Body of pancreas (tissue), 4 donors: ENCODE results near the gene WDR49. TPM values are rescaled to one million over a fixed set of nuclear protein-coding genes. Genes with fewer than 3 reads are reported as not detected.

Experiments
- ATAC-seq: fragments of 150-250 bp; one replicate; pipeline ENCODE4 v1.9.1; 2016
- DNase-seq, 4 donors: peaks; one replicate each; pipeline ENCODE4 v3.0.0-alpha.2; 2019
- H3K27ac ChIP-seq, 4 donors: fragments of 200-600 bp; sonication (generic); 1 replicate in 3 of 4; 2 replicates in 1 of 4; pipeline versions ENCODE4 v1.5.1 to v1.6.1; 2016 to 2019; ENCODE audit warnings: mild to moderate bottlenecking in 1 of 4, mixed read lengths in 1 of 4, moderate library complexity in 1 of 4
- H3K27me3 ChIP-seq, 2 donors: fragments of 200-600 bp; sonication (generic); one replicate each; pipeline ENCODE4 v1.6.0; 2016; ENCODE audit warnings: mild to moderate bottlenecking in 1 of 2
- H3K36me3 ChIP-seq, 2 donors: fragments of 200-600 bp; sonication (generic); replicated peaks in 1 of 2; 2 replicates each; pipeline ENCODE4 v1.5.1; 2016; ENCODE audit warnings: low read depth in 2 of 2; ENCODE audit not compliant: insufficient read depth in 1 of 2
- H3K4me1 ChIP-seq: fragments of 200-600 bp; sonication (generic); one replicate; pipeline ENCODE4 v1.6.0; 2016
- H3K4me3 ChIP-seq, 2 donors: fragments of 200-600 bp; sonication (generic); 1 replicate in 1 of 2; 2 replicates in 1 of 2; pipeline ENCODE4 v1.5.1; 2016 to 2019
- H3K9me3 ChIP-seq, 3 donors: fragments of 200-600 bp; sonication (generic); 1 replicate in 2 of 3; 2 replicates in 1 of 3; pipeline ENCODE4 v1.5.1; 2016
- POLR2A ChIP-seq, 3 donors: fragments of 450-650 bp; IDR thresholded peaks; one replicate each; pipeline ENCODE4 v1.6.1; 2016; ENCODE audit warnings: antibody characterized with exemption in 3 of 3, mild to moderate bottlenecking in 2 of 3
- WGBS, 2 donors: methylation state at CpG; one replicate each; pipeline ENCODE4 v1.1.5; 2017; 5-methylcytosine and 5-hydroxymethylcytosine counted together
- intact Hi-C: fragments of 100-400 bp; cut with DNase I; formaldehyde crosslinking; loops from one replicate; pipeline ENCODE4 v1.15.1; 2023
- total RNA-seq, 2 donors: library from RNA; depleted of rRNA; stranded (reverse); fragments of >200 nt; gene quantifications; one replicate each; pipeline ENCODE4 v1.1.0, GENCODE V29; 2016
- TF ChIP-seq, protein P1 (sequence below), 7 experiments: fragments of 450-650 bp in 4 of 7; fragments of 200-600 bp in 3 of 7; sonication (generic) in 3 of 7; IDR thresholded peaks; one replicate each; pipeline ENCODE4 v1.5.1; 2016 to 2019; ENCODE audit warnings: antibody characterized with exemption in 7 of 7

WDR49 gene
- total RNA-seq, 2 donors from 2014 or later: 0.78 to 2.3 TPM

DNA sequence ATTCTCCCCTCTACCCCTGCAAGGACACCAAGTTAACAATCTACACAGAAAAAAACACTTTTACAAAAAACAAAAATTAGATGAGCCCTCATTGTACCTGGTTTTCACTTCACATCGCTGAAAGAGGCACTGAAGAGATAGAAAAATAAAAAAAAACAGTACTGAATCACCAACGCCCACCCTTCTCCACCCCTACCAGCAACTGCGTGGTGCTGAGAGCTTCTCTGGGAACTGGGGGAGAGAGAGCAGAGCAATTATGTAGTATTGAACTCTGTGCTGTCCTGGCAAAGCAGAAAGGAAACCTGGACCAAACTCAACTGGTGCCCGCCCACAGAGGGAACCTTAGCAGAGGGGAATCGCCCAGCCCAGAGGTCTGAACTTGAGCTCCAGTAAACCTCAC, 44.6 kb downstream of the WDR49 start:
- H3K4me3 ChIP-seq: no peak overlapping the region
- no peaks in the 10 kb centered on the region for H3K27me3 ChIP-seq
- no peaks in the 10 kb centered on the region for H3K9me3 ChIP-seq
- intact Hi-C loops: no loop called here
- TF ChIP-seq POLR2A (IDR thresholded peaks at IDR 0.05): no peak
- TF ChIP-seq, protein P1, sequence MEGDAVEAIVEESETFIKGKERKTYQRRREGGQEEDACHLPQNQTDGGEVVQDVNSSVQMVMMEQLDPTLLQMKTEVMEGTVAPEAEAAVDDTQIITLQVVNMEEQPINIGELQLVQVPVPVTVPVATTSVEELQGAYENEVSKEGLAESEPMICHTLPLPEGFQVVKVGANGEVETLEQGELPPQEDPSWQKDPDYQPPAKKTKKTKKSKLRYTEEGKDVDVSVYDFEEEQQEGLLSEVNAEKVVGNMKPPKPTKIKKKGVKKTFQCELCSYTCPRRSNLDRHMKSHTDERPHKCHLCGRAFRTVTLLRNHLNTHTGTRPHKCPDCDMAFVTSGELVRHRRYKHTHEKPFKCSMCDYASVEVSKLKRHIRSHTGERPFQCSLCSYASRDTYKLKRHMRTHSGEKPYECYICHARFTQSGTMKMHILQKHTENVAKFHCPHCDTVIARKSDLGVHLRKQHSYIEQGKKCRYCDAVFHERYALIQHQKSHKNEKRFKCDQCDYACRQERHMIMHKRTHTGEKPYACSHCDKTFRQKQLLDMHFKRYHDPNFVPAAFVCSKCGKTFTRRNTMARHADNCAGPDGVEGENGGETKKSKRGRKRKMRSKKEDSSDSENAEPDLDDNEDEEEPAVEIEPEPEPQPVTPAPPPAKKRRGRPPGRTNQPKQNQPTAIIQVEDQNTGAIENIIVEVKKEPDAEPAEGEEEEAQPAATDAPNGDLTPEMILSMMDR (IDR thresholded peaks at IDR 0.05): no peak
- H3K36me3 ChIP-seq: no peaks in the 10 kb centered on the region
- DNase-seq (no peak), ATAC-seq (no peak)
- no peaks in the 10 kb centered on the region for H3K4me1 ChIP-seq
- H3K27ac ChIP-seq: no peak overlapping the region
- 90 to 93% methylated on average over 4 to 5 of the region's 5 CpGs for WGBS, 2 donors

DNA sequence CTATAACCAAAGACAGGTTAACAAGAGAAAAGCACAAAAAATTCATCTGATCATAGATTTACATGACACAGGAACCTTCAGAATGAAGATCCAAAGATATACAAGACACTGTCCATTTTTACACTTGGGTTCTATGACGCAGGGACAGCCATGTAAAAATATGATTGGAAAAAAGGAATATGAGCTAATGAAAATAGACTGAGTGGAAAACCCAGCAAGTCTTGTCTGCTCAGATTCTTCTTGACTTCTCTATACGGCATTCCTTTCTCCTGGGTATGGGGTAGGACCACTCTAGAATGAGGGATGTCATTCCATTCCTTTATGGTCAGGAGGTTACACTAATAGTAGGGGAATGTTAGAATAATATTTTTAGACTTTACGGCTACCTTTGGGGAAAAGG, 46.9 kb downstream of the WDR49 start:
- no peaks in the 10 kb centered on the region for H3K4me1 ChIP-seq
- no peak for DNase-seq
- no peaks in the 10 kb centered on the region for H3K9me3 ChIP-seq
- H3K27me3 ChIP-seq: no peaks in the 10 kb centered on the region
- no peak for TF ChIP-seq POLR2A (IDR thresholded peaks at IDR 0.05)
- TF ChIP-seq, protein P1 (IDR thresholded peaks at IDR 0.05): no peak
- intact Hi-C loops: no loop called here
- H3K4me3 ChIP-seq: no peak overlapping the region
- WGBS, 2 donors: 86 to 93% methylated on average over 3 of the region's 3 CpGs
- ATAC-seq: no peak
- H3K27ac ChIP-seq: no peak overlapping the region
- H3K36me3 ChIP-seq: no peaks in the 10 kb centered on the region

DNA sequence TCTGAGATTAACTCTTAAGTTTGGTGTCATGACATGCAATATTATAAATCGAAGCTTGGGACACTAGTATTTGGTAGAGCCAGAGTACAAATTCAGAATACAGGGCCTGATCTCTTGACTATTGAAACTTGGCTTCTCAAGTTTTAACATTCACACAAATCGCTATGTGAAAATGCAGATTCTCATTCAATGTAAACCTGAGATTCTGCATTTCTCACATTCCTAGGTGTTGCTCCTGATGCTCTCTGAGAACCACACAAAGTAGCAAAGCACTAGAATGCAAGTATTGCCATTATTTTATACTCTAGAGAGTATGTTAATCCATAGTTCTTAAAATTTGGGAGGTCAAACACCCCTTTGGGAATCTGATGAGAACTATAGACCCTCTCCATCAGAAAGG, 47.9 kb downstream of the WDR49 start:
- TF ChIP-seq, protein P1 (IDR thresholded peaks at IDR 0.05): no peak
- no peak for TF ChIP-seq POLR2A (IDR thresholded peaks at IDR 0.05)
- Histone ChIP-seq H3K36me3 (no peaks in the 10 kb centered on the region), H3K4me1 (no peaks in the 10 kb centered on the region), H3K4me3 (no peak overlapping the region), H3K9me3 (no peaks in the 10 kb centered on the region), H3K27me3 (no peaks in the 10 kb centered on the region), H3K27ac (no peak overlapping the region)
- DNase-seq (no peak), ATAC-seq (no peak)
- WGBS, 2 donors: 77 to 82% methylated on average over 2 of the region's 2 CpGs
- intact Hi-C loops: no loop called here

DNA sequence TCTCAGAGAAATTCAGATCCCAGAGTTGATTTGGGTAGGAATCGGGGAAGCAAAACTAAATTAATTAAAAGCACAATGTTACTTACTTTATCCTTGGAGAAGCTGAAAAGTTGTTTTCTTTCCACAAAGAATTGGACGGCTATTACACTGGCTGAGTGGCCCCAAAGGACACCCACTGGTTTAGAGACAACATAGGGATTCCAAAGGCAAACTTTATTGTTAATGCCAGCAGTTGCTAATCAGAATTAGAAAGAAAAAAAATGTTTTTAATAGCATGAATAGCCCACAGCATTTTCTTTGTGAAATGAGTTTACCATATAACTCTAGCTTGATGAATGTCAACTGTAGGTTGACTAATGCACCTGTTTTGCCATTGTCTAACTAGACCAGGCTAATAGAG, 51.7 kb downstream of the WDR49 start:
- no peak for ATAC-seq
- WGBS, 2 donors: 78 to 89% methylated on average over 2 of the region's 2 CpGs
- no peaks in the 10 kb centered on the region for H3K4me1 ChIP-seq
- TF ChIP-seq, protein P1 (IDR thresholded peaks at IDR 0.05): no peak
- no peak for TF ChIP-seq POLR2A (IDR thresholded peaks at IDR 0.05)
- no peaks in the 10 kb centered on the region for H3K9me3 ChIP-seq
- H3K36me3 ChIP-seq: no peaks in the 10 kb centered on the region
- DNase-seq: no peak
- no peak overlapping the region for H3K27ac ChIP-seq
- intact Hi-C loops: no loop called here
- no peaks in the 10 kb centered on the region for H3K27me3 ChIP-seq
- H3K4me3 ChIP-seq: no peak overlapping the region

DNA sequence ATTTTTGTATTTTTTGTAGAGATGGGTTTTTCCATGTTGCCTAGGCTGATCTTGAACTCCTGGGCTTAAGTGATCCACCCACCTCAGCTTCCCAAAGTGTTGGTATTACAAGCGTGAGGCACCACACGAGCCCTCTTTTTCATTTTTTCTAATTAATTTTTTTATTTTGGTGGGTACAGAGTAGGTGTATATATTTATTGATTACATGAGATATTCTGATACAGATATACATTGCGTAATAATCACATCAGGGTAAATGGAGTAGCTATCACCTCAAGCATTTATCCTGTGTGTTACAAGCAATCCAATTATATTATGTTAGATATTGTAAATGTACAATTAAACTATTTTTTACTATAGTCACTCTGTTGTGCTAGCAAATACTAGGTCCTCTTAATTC, 66.1 kb downstream of the WDR49 start:
- H3K4me3 ChIP-seq: no peak overlapping the region
- no peak overlapping the region for H3K27ac ChIP-seq
- TF ChIP-seq POLR2A (IDR thresholded peaks at IDR 0.05): no peak
- TF ChIP-seq, protein P1 (IDR thresholded peaks at IDR 0.05): no peak
- no peaks in the 10 kb centered on the region for H3K9me3 ChIP-seq
- H3K27me3 ChIP-seq: no peaks in the 10 kb centered on the region
- DNase-seq (no peak), ATAC-seq (no peak)
- H3K4me1 ChIP-seq: no peaks in the 10 kb centered on the region
- WGBS, 2 donors: 92 to 95% methylated on average over 3 of the region's 3 CpGs
- no peaks in the 10 kb centered on the region for H3K36me3 ChIP-seq
- intact Hi-C loops: no loop called here
